HG02884 (cell line): ENCODE data around the gene WNT7B.

Source experiments
- ATAC-seq: cut with Tn5 transposase; IDR thresholded peaks from one replicate; pipeline ENCODE4 v1.9.1; 2021; ENCODE audit warnings: mild to moderate bottlenecking, moderate library complexity; ENCODE audit not compliant: unreplicated experiment

WNT7B gene

DNA sequence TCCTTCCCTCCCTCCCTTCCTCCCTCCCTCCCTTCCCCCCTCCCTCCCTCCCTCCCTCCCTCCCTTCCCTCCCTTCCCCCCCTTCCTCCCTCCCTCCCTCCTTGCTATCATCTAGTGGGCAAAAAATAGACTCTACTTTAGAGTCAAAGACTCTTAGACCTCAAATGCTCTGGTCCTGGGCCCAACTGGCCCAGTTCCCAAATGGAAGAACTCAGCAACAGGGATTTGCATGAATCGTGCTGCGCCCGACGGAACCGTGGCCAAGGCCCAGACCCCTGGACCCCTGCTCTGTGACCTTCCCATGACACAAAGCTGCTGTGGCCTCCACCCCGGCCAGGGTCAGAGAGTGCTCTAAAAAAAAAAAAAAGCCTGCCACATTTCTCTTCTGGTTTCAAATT lies 97.4 kb downstream of the WNT7B start:
- no peak for ATAC-seq

DNA sequence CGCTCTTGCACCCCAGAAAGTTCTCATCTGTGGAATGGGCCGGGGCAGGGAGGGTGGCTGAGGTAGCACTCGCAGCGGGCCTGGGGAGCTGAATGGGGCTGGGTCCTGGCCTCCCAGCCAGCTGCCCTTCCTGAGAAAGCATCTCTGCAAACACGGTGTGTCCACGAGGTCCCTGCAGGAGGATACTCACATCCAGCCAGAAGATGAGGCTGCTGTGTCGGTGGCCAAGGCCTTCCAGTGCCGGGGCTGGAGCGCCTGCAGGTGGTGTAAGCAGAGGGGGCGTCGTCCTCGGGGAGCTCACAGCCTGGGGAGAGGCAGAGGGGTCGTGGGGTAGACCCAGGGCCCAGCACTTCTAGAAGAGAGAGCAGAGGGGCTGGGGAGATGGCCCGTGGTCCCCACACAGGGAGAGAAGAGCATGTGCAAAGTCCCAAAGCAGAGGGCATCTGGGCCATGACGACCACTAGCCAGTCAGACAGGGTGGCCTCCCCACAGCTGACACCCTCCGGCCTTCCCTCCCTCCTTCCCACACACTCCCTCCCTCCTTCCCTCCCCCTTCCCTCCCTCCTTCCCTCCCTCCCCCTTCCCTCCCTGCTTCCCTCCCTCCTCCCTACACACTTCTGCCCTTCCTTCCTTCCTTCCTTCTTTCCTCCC lies 97.9 kb downstream of the WNT7B start:
- no peak for ATAC-seq

DNA sequence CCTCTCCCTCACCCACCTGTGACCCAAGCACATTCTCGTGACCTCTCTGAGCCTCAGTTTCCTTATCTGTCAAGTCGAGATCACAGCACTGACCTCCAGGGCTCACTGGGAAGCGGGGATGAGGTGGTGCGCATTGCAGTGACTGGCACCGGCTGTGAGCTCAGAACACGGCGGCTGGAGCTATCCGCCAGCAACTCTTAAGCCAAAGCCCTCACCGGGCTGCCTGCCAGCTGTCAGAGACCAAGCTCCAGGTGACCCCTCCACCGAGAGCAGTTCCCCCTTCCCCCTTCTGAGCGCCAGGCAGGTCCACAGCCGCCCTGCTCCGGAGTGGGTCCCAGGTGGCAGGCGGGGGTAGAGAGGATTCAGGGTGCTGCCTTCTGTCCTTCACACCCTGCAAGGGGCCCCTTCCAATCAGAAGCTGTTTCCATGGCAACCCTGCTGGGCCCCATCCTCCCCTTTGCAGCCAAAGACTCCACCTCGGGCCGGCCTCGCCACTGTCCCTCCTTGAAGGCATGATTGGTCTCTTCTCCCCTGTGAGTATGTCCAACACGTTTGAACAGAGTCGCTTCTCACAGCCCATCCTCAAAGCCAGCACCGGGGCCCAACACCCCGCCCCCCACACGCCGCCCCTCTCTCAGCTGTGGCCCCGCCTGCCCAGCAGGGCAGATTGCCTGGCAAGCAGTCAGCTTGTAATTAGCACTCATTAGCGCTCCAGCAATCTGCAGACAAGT lies 98.7 kb downstream of the WNT7B start:
- no peak for ATAC-seq

DNA sequence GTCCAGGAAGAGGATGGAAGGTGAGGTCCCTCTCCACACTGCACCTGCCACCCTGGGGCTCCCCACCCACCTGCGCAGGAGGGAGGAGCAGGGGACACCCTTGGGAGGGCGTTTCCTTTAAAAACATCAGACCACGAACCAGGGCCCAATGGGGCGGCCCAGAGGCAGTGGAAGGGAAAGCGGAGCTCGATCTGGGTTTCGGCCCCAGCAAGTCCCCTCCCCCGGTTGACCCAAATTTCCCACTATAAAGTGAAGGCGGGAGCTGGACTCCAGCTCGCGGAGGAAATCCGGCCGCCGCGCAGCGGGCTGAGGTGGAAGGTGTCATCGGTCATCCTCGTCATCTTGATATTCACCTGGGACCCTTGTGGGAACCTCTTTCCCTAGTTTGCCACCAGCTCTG lies 99.3 kb downstream of the WNT7B start:
- no peak for ATAC-seq

DNA sequence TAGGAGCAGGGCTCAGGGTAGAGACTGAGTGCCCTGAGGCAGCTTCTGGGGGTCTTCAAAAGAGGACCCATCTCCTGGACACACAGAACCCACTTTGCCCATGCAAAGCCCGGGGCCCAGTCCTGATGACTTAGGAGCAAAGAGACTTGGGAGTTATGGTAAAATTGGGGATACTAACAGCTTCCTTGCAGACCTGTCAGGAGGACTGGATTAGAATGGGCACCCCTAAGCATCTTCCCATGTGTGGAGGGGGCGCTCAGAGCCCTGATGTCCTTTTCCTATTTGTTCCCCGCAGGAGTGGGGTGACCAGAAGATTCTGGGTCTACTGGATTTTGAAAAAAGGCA lies 100.0 kb downstream of the WNT7B start:
- no peak for ATAC-seq

DNA sequence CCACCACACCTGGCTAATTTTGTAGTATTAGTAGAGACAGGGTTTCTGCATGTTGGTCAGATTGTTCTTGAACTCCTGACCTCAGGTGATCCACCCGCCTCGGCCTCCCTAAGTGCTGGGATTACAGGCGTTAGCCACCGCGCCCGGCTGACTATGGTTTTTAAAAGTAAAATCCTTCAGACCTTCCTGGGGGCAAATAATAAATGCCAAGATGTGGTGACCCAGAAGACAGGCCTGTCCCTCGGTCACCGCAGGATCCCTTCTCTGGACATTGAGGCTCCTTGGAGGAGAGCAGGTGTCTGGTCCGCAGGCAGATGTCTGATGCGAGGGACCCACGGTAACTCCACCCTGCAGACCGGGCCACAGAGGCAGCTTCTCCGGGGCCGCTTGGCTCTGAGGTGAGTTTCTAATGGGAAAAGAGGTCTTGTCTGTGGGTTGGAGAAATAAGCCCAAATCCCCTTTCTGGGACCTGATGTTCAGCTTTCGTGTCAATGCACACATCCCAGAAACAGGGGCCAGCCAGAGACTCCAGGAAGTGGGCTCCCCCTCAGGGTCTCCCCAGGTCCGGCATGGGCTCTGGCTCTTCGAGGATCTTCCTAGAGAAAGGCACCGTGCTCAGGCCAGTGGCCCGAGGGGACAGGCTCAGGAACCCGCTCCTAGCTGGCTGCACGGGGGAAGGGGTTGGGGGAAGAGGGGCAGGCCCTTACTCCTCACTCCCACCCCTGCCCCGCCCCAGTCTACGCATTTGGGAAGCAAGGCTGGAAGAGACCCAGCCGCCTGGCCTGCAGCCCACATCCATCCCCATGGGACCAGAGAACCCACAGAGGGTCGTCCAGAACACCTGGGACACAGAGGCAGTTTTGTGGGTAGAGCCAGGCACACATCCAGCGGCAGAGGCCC lies 100.6 kb downstream of the WNT7B start:
- no peak for ATAC-seq

DNA sequence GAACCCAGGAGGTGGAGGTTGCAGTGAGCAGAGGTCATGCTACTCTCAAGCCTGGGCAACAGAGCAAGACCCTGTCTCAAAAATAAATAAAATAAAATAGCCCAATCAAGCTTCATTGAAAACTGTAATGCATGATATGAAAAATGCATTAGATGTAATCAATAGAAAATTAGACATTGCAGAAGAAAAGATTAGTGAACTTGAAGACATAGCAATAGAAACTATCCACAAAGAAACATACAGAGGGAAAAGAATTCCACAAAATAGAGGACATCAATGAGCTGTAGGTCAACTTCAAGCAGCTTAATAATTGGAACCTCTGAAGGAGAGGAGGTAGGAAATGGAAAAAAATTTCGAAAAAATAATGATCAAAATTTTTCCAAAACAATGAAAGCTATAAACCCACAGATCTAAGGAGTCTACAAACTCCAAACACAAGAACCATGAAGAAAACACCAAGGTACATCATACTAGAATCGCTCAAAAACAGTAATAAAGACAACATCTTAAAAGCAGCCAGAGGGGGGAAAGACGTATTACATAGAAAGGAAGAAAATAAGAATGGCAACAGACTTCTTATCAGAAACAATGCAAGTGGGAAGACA lies 104.2 kb downstream of the WNT7B start:
- no peak for ATAC-seq

DNA sequence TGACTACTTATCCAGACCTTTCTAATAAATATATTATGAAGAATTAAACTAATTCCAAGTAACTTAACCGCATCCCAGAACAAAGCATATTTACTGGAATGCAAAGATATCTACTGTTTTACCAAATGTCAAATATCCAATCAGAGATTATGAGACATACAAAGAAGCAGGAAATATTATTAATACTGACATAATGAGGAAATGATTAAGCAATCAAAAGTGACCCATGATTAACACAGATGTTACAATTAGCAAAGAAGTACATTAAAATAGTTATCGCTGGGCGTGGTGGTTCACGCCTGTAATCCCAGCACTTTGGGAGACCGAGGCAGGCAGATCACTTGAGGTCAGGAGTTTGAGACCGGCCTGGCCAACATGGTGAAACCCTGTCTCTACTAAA lies 105.2 kb downstream of the WNT7B start:
- no peak for ATAC-seq
